ENCODE data around the gene METTL26. TPM values are rescaled to one million over a fixed set of nuclear protein-coding genes. Genes with fewer than 3 reads are reported as not detected.

The METTL26 gene
- total RNA-seq, 4 donors from 2014 or later = 147 to 204 (median 176) TPM

GRCh38 chr16:676913-677312 lies 40.8 kb upstream of the METTL26 start:
- no peaks in the 10 kb centered on the region for H3K27me3 ChIP-seq
- peaks cover 0 to 45% (median 28%) of the 10 kb centered on the region in 4 donors for H3K4me1 ChIP-seq
- H3K4me3 ChIP-seq = no peak overlapping the region
- 73 to 82% methylated on average over 18 to 21 of the region's 23 CpGs for WGBS, 2 donors
- no peaks in the 10 kb centered on the region for H3K9me3 ChIP-seq
- no peak overlapping the region for H3K27ac ChIP-seq
- no peak for TF ChIP-seq CTCF (IDR thresholded peaks at IDR 0.05)
- no peak for TF ChIP-seq POLR2A (IDR thresholded peaks at IDR 0.05)
- no peak for TF ChIP-seq EP300 (IDR thresholded peaks at IDR 0.05)
- DNase-seq (ENCODE audit: low spot score in 2 of 2) = no peak
- peaks cover 0 to 37% (median 3%) of the 10 kb centered on the region in 3 donors for H3K36me3 ChIP-seq

- H3K4me3 ChIP-seq = no peak overlapping the region
- no peak overlapping the region for H3K27ac ChIP-seq
- TF ChIP-seq EP300 (IDR thresholded peaks at IDR 0.05) (no peak), POLR2A (IDR thresholded peaks at IDR 0.05) (no peak), CTCF (IDR thresholded peaks at IDR 0.05) (no peak)
- H3K4me1 ChIP-seq = peaks cover 0 to 41% (median 24%) of the 10 kb centered on the region in 4 donors
- WGBS, 2 donors = 79 to 86% methylated on average over 18 to 20 of the region's 21 CpGs
- no peaks in the 10 kb centered on the region for H3K27me3 ChIP-seq
- no peaks in the 10 kb centered on the region for H3K9me3 ChIP-seq
- peaks cover 0 to 37% (median 0%) of the 10 kb centered on the region in 3 donors for H3K36me3 ChIP-seq
- no peak for DNase-seq (ENCODE audit: low spot score in 2 of 2)
These were observed 40.4 kb upstream of the METTL26 start for GRCh38 chr16:676565-676902.

GRCh38 chr16:675884-676564 lies 39.9 kb upstream of the METTL26 start:
- H3K4me3 ChIP-seq = peak overlapping the region in 2 of 4 donors; percentile 15 to 33
- H3K36me3 ChIP-seq = peaks cover 0 to 38% (median 0%) of the 10 kb centered on the region in 3 donors
- no peak for DNase-seq (ENCODE audit: low spot score in 2 of 2)
- no peak for TF ChIP-seq EP300 (IDR thresholded peaks at IDR 0.05)
- TF ChIP-seq POLR2A (IDR thresholded peaks at IDR 0.05) = no peak
- no peak for TF ChIP-seq CTCF (IDR thresholded peaks at IDR 0.05)
- H3K9me3 ChIP-seq = no peaks in the 10 kb centered on the region
- H3K4me1 ChIP-seq = peaks cover 0 to 36% (median 19%) of the 10 kb centered on the region in 4 donors
- H3K27me3 ChIP-seq = no peaks in the 10 kb centered on the region
- 17 to 28% methylated on average over 14 to 18 of the region's 25 CpGs for WGBS, 2 donors
- H3K27ac ChIP-seq = peak overlapping the region in 2 of 4 donors; percentile 17 to 48

- Histone ChIP-seq H3K9me3 (no peaks in the 10 kb centered on the region), H3K4me3 (peak within 1 kb of the TSS in 2 of 4 donors; percentile 15 to 33), H3K36me3 (peaks cover 0 to 46% (median 4%) of the 10 kb centered on the region in 3 donors), H3K27me3 (no peaks in the 10 kb centered on the region), H3K27ac (peak within 1 kb of the TSS in 2 of 4 donors; percentile 42 to 48), H3K4me1 (peaks cover 0 to 34% (median 17%) of the 10 kb centered on the region in 4 donors)
- 4 to 11% methylated on average over 24 to 40 of the region's 73 CpGs for WGBS, 2 donors
- DNase-seq (ENCODE audit: low spot score in 2 of 2) = no peak
- TF ChIP-seq CTCF (IDR thresholded peaks at IDR 0.05) (no peak), POLR2A (IDR thresholded peaks at IDR 0.05) (no peak), EP300 (IDR thresholded peaks at IDR 0.05) (no peak)
These were observed 39.1 kb upstream of the METTL26 start, which contains the start of gene RHBDL1 for GRCh38 chr16:674968-675883. TSS of gene RHBDL1 (plus strand) at chr16:675671. CDS start at chr16:675791, 120 bp downstream.
